Measurements from ENCODE around the gene PLCL1. TPM values are rescaled to one million over a fixed set of nuclear protein-coding genes. Genes with fewer than 3 reads are reported as not detected.
"Not testable (repeated sequence)": the region's sequence is repeated elsewhere in the genome, so short reads cannot be mapped to it uniquely, and the experiment has no call there.

Gene PLCL1
- total RNA-seq, 1 donor from 2014 or later, result 96.2 TPM

- ATAC-seq (no peak), DNase-seq (ENCODE audit: missing footprints) (no peak)
- intact Hi-C loops (cut with DNase I), result no loop called here
Observed at GRCh38 chr2:198144660-198145059, 340.3 kb downstream of the PLCL1 start.

GRCh38 chr2:198146346-198146940 lies 342.1 kb downstream of the PLCL1 start:
- DNase-seq (ENCODE audit: missing footprints) (no peak), ATAC-seq (no peak)
- intact Hi-C loops (cut with DNase I), result no loop called here

- no peak for DNase-seq (ENCODE audit: missing footprints)
- intact Hi-C loops (cut with DNase I), result no loop called here
- ATAC-seq, result no peak
Observed at GRCh38 chr2:198157314-198157713, 352.9 kb downstream of the PLCL1 start.

GRCh38 chr2:198161151-198161550 lies 356.8 kb downstream of the PLCL1 start:
- ATAC-seq (no peak), DNase-seq (ENCODE audit: missing footprints) (no peak)
- intact Hi-C loops (cut with DNase I), result no loop called here

GRCh38 chr2:198162276-198162675 lies 357.9 kb downstream of the PLCL1 start:
- no peak for ATAC-seq
- intact Hi-C loops (cut with DNase I), result no loop called here
- no peak for DNase-seq (ENCODE audit: missing footprints)

- ATAC-seq (no peak), DNase-seq (ENCODE audit: missing footprints) (no peak)
- intact Hi-C loops (cut with DNase I), result no loop called here
Observed at GRCh38 chr2:198164843-198165242, 360.4 kb downstream of the PLCL1 start.

- ATAC-seq (no peak), DNase-seq (ENCODE audit: missing footprints) (no peak)
- intact Hi-C loops (cut with DNase I), result no loop called here
Observed at GRCh38 chr2:198165289-198165688, 360.9 kb downstream of the PLCL1 start.

GRCh38 chr2:198167346-198167745 lies 363.0 kb downstream of the PLCL1 start:
- ATAC-seq (no peak), DNase-seq (ENCODE audit: missing footprints) (no peak)
- intact Hi-C loops (cut with DNase I), result no loop called here

GRCh38 chr2:198168651-198169050 lies 364.3 kb downstream of the PLCL1 start:
- ATAC-seq (no peak), DNase-seq (ENCODE audit: missing footprints) (no peak)
- intact Hi-C loops (cut with DNase I), result no loop called here

- intact Hi-C loops (cut with DNase I), result no loop called here
- ATAC-seq, result no peak
- DNase-seq (ENCODE audit: missing footprints), result no peak
Observed at GRCh38 chr2:198173242-198173641, 368.8 kb downstream of the PLCL1 start.

- no peak for DNase-seq (ENCODE audit: missing footprints)
- ATAC-seq, result no peak
- intact Hi-C loops (cut with DNase I), result no loop called here
Observed at GRCh38 chr2:198173864-198174263, 369.5 kb downstream of the PLCL1 start.

GRCh38 chr2:198175271-198175670 lies 370.9 kb downstream of the PLCL1 start:
- intact Hi-C loops (cut with DNase I), result no loop called here
- DNase-seq (ENCODE audit: missing footprints), result no peak
- no peak for ATAC-seq

- intact Hi-C loops (cut with DNase I), result no loop called here
Observed at GRCh38 chr2:198177040-198177439, 372.6 kb downstream of the PLCL1 start.

GRCh38 chr2:198178766-198179165 lies 374.4 kb downstream of the PLCL1 start:
- intact Hi-C loops (cut with DNase I), result no loop called here
- DNase-seq (ENCODE audit: missing footprints), result no peak
- ATAC-seq, result no peak

More at GRCh38 chr2:198177040-198177439, 372.6 kb downstream of the PLCL1 start:
- no peak for ATAC-seq
- DNase-seq (ENCODE audit: missing footprints), result no peak

GRCh38 chr2:198186257-198186656 lies 381.9 kb downstream of the PLCL1 start:
- intact Hi-C loops (cut with DNase I), result no loop called here
- DNase-seq (ENCODE audit: missing footprints) (no peak), ATAC-seq (no peak)

- DNase-seq (ENCODE audit: missing footprints) (no peak), ATAC-seq (no peak)
- intact Hi-C loops (cut with DNase I), result no loop called here
Observed at GRCh38 chr2:198187841-198188240, 383.4 kb downstream of the PLCL1 start.

- ATAC-seq (no peak), DNase-seq (ENCODE audit: missing footprints) (no peak)
- intact Hi-C loops (cut with DNase I), result no loop called here
Observed at GRCh38 chr2:198188982-198189381, 384.6 kb downstream of the PLCL1 start.

GRCh38 chr2:198191651-198192050 lies 387.3 kb downstream of the PLCL1 start:
- intact Hi-C loops (cut with DNase I), result no loop called here
- DNase-seq (ENCODE audit: missing footprints), result no peak
- ATAC-seq, result no peak

GRCh38 chr2:198196556-198196955 lies 392.2 kb downstream of the PLCL1 start:
- DNase-seq (ENCODE audit: missing footprints); intact Hi-C loops (cut with DNase I): not testable (repeated sequence)

More at GRCh38 chr2:198196556-198196955, 392.2 kb downstream of the PLCL1 start:
- ATAC-seq, result not testable (repeated sequence)

Data from Right ventricle myocardium inferior (tissue), 1 donor.